Suprapubic skin (tissue), 4 donors: Measurements from ENCODE around the gene TOP2B. TPM values are rescaled to one million over a fixed set of nuclear protein-coding genes. Genes with fewer than 3 reads are reported as not detected.

ENCODE experiments used
- DNase-seq, 2 donors: peaks; one replicate each; pipeline ENCODE4 v3.0.0-alpha.2; 2019; ENCODE audit warnings: low spot score in 2 of 2
- H3K27ac ChIP-seq: fragments of 200-600 bp; sonication (generic); one replicate; pipeline ENCODE4 v1.5.1; 2019
- H3K27me3 ChIP-seq: fragments of 200-600 bp; sonication (generic); one replicate; pipeline ENCODE4 v1.5.1; 2019
- H3K36me3 ChIP-seq: fragments of 200-600 bp; sonication (generic); one replicate; pipeline ENCODE4 v1.5.1; 2019
- H3K4me1 ChIP-seq: fragments of 200-600 bp; sonication (generic); one replicate; pipeline ENCODE4 v1.5.1; 2019
- H3K4me3 ChIP-seq: fragments of 200-600 bp; sonication (generic); one replicate; pipeline ENCODE4 v1.5.1; 2019; ENCODE audit warnings: mild to moderate bottlenecking
- H3K9me3 ChIP-seq: fragments of 200-600 bp; sonication (generic); one replicate; pipeline ENCODE4 v1.5.1; 2019
- CTCF ChIP-seq, 2 donors: fragments of 200-600 bp in 1 of 2; fragments of 450-650 bp in 1 of 2; sonication (generic) in 1 of 2; IDR thresholded peaks; one replicate each; pipeline ENCODE4 v1.5.1; 2016 to 2019; ENCODE audit warnings: antibody characterized with exemption in 2 of 2, mild to moderate bottlenecking in 1 of 2, moderate library complexity in 1 of 2
- EP300 ChIP-seq: sonication (generic); formaldehyde crosslinking; IDR thresholded peaks from one replicate; pipeline ENCODE4 v1.6.1; 2017; ENCODE audit warnings: antibody characterized with exemption
- POLR2A ChIP-seq, 2 donors: fragments of 450-650 bp; IDR thresholded peaks; one replicate each; pipeline ENCODE4 v1.6.1; 2017; ENCODE audit warnings: antibody characterized with exemption in 2 of 2, mild to moderate bottlenecking in 2 of 2, moderate library complexity in 2 of 2
- POLR2AphosphoS5 ChIP-seq, 3 donors: sonication (generic); formaldehyde crosslinking; IDR thresholded peaks; one replicate each; pipeline ENCODE4 v1.6.1; 2017; ENCODE audit warnings: antibody characterized with exemption in 3 of 3
- WGBS: methylation state at CpG from one replicate; pipeline ENCODE4 v1.1.5; 2018; 5-methylcytosine and 5-hydroxymethylcytosine counted together
- total RNA-seq, 4 donors: library from RNA; depleted of rRNA; stranded (reverse); fragments of >200 nt; gene quantifications; one replicate each; pipeline ENCODE4 v1.1.0, GENCODE V29; 2016

The TOP2B gene
- total RNA-seq, 4 donors from 2014 or later: 59.3 to 160 (median 83.5) TPM

- Histone ChIP-seq H3K36me3 (peaks cover 71% of the 10 kb centered on the region), H3K27ac (no peak overlapping the region), H3K27me3 (no peaks in the 10 kb centered on the region), H3K4me1 (no peaks in the 10 kb centered on the region), H3K9me3 (no peaks in the 10 kb centered on the region), H3K4me3 (no peak overlapping the region)
- DNase-seq: no peak
- WGBS: 95% methylated on average over 2 of the region's 2 CpGs
- TF ChIP-seq POLR2AphosphoS5 (IDR thresholded peaks at IDR 0.05): no peak
Measured at GRCh38 chr3:25621087-25621486, 43.6 kb downstream of the TOP2B start.

GRCh38 chr3:25620493-25620892, 44.2 kb downstream of the TOP2B start:
- H3K27ac ChIP-seq: no peak overlapping the region
- H3K4me1 ChIP-seq: no peaks in the 10 kb centered on the region
- peaks cover 70% of the 10 kb centered on the region for H3K36me3 ChIP-seq
- no peak overlapping the region for H3K4me3 ChIP-seq
- no peaks in the 10 kb centered on the region for H3K9me3 ChIP-seq
- no peaks in the 10 kb centered on the region for H3K27me3 ChIP-seq
- TF ChIP-seq CTCF (IDR thresholded peaks at IDR 0.05) (no peak), POLR2AphosphoS5 (IDR thresholded peaks at IDR 0.05) (no peak), POLR2A (IDR thresholded peaks at IDR 0.05) (no peak), EP300 (no peak)
- 95% methylated on average over 5 of the region's 5 CpGs for WGBS
- no peak for DNase-seq

DNA sequence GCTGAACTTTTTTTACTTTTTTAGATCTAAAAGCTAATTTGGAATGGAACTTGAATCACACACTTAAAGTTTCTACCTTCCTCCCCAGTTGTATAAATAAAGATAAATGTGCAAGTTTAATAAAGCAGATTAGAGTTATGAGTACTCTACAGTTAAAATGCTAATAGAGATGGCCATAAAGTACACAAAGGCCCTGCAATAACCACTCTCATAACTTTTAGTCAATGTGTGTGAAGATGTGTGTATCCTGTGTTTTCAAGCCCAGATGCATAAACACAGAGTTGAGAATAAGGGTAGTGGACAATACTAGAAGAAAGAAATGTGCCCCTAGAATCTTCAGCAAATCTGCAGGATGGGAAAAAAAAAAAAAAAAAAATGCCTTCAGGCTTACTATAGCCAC, 45.3 kb downstream of the TOP2B start:
- TF ChIP-seq POLR2A (IDR thresholded peaks at IDR 0.05) (no peak), POLR2AphosphoS5 (IDR thresholded peaks at IDR 0.05) (no peak), CTCF (IDR thresholded peaks at IDR 0.05) (no peak), EP300 (no peak)
- DNase-seq: no peak
- H3K9me3 ChIP-seq: no peaks in the 10 kb centered on the region
- no peaks in the 10 kb centered on the region for H3K27me3 ChIP-seq
- H3K4me3 ChIP-seq: no peak overlapping the region
- no peak overlapping the region for H3K27ac ChIP-seq
- no peaks in the 10 kb centered on the region for H3K4me1 ChIP-seq
- H3K36me3 ChIP-seq: peaks cover 66% of the 10 kb centered on the region

DNA sequence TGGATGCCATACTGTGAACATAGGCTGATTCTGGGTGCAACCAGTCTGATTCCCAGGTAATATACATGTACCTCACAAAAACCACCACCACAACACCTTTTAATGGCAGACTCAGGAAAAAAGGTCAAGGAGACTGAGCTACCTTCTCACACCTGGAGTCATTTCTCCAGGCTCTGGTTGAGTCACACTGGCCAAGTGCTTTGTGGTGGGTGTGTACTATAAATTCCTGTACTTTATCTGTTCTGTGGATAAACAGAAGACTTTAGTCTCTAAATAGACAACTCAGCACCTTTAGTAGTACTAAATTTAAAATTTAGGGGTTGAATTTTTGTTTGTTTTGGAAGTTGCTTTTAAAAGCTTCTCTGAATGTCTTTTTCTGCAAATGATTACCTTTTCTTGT, 46.7 kb downstream of the TOP2B start:
- Histone ChIP-seq H3K9me3 (no peaks in the 10 kb centered on the region), H3K4me3 (no peak overlapping the region), H3K27ac (no peak overlapping the region), H3K36me3 (peaks cover 63% of the 10 kb centered on the region), H3K4me1 (no peaks in the 10 kb centered on the region), H3K27me3 (no peaks in the 10 kb centered on the region)
- DNase-seq: no peak
- TF ChIP-seq POLR2A (IDR thresholded peaks at IDR 0.05) (no peak), EP300 (no peak), POLR2AphosphoS5 (IDR thresholded peaks at IDR 0.05) (no peak), CTCF (IDR thresholded peaks at IDR 0.05) (no peak)

DNA sequence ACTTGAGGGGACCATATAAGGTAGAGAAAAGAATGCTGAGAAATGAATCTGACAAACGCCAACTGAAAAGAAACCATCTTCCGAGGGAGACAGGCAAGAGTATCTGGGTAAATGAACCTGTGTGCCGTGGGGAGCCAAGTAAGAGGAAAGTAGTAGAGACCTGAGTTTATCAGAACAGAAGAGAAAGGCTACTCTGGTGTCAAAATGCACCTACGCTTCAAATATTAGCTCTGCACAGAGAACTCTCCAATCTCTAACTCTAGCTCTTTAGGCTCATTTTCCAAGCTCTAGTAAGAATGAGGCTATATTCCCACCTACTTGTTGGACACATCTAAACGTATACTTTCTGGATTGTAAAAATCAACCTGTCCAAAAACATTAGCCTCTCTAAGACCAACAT, 53.5 kb downstream of the TOP2B start:
- WGBS: 95% methylated on average over 5 of the region's 5 CpGs
- Histone ChIP-seq H3K27me3 (no peaks in the 10 kb centered on the region), H3K4me1 (no peaks in the 10 kb centered on the region), H3K36me3 (peaks cover 81% of the 10 kb centered on the region), H3K27ac (no peak overlapping the region), H3K9me3 (no peaks in the 10 kb centered on the region), H3K4me3 (no peak overlapping the region)
- DNase-seq: no peak
- TF ChIP-seq POLR2A (IDR thresholded peaks at IDR 0.05) (no peak), EP300 (no peak), POLR2AphosphoS5 (IDR thresholded peaks at IDR 0.05) (no peak), CTCF (IDR thresholded peaks at IDR 0.05) (no peak)

- Histone ChIP-seq H3K4me1 (no peaks in the 10 kb centered on the region), H3K27ac (no peak overlapping the region), H3K36me3 (peaks cover 85% of the 10 kb centered on the region), H3K4me3 (no peak overlapping the region), H3K9me3 (no peaks in the 10 kb centered on the region), H3K27me3 (no peaks in the 10 kb centered on the region)
- TF ChIP-seq POLR2AphosphoS5 (IDR thresholded peaks at IDR 0.05): no peak
- TF ChIP-seq POLR2A (IDR thresholded peaks at IDR 0.05): no peak
- no peak for TF ChIP-seq CTCF (IDR thresholded peaks at IDR 0.05)
- TF ChIP-seq EP300: no peak
- DNase-seq: no peak
Measured at GRCh38 chr3:25610779-25611178, 53.9 kb downstream of the TOP2B start.
